Spleen (tissue), 11 donors: ENCODE results near the gene ZNF804A. TPM values are rescaled to one million over a fixed set of nuclear protein-coding genes. Genes with fewer than 3 reads are reported as not detected.
A peak's percentile ranks its signal among the peaks of the same experiment; 100 is the strongest.

ENCODE experiments used
- DNase-seq: peaks from one replicate; pipeline ENCODE4 v3.0.0-alpha.2; 2020
- H3K27ac ChIP-seq, 8 donors: fragments of 200-600 bp; sonication (generic) in 7 of 8; 1 replicate in 4 of 8; 2 replicates in 4 of 8; pipeline versions ENCODE4 v1.5.0 to v1.8.0; 2016 to 2021; ENCODE audit warnings: inconsistent platforms in 4 of 8, mild to moderate bottlenecking in 4 of 8, moderate library complexity in 1 of 8
- H3K27me3 ChIP-seq, 7 donors: fragments of 200-600 bp; sonication (generic) in 6 of 7; replicated peaks in 1 of 7; 1 replicate in 4 of 7; 2 replicates in 3 of 7; pipeline versions ENCODE4 v1.5.0 to v1.8.0; 2016 to 2021; ENCODE audit warnings: inconsistent platforms in 3 of 7, mild to moderate bottlenecking in 1 of 7
- H3K36me3 ChIP-seq, 6 donors: fragments of 200-600 bp; sonication (generic) in 5 of 6; 1 replicate in 4 of 6; 2 replicates in 2 of 6; pipeline versions ENCODE4 v1.5.0 to v1.8.0; 2016 to 2021; ENCODE audit warnings: inconsistent platforms in 2 of 6
- H3K4me1 ChIP-seq, 6 donors: fragments of 200-600 bp; sonication (generic) in 5 of 6; 1 replicate in 3 of 6; 2 replicates in 3 of 6; pipeline versions ENCODE4 v1.5.0 to v1.8.0; 2016 to 2021; ENCODE audit warnings: inconsistent platforms in 3 of 6
- H3K4me3 ChIP-seq, 8 donors: fragments of 200-600 bp; sonication (generic) in 7 of 8; 1 replicate in 4 of 8; 2 replicates in 4 of 8; pipeline versions ENCODE4 v1.5.0 to v1.8.0; 2016 to 2021; ENCODE audit warnings: inconsistent platforms in 4 of 8, mild to moderate bottlenecking in 4 of 8, moderate library complexity in 2 of 8
- H3K9me3 ChIP-seq, 8 donors: fragments of 200-600 bp; sonication (generic) in 7 of 8; 1 replicate in 4 of 8; 2 replicates in 4 of 8; pipeline versions ENCODE4 v1.5.0 to v1.8.0; 2016 to 2021; ENCODE audit warnings: inconsistent platforms in 4 of 8
- CTCF ChIP-seq, 11 experiments: fragments of 200-600 bp in 7 of 11; fragments of 450-650 bp in 4 of 11; sonication (generic) in 4 of 11; IDR thresholded peaks in 8 of 11; conservative IDR thresholded peaks in 3 of 11; 1 replicate in 7 of 11; 2 replicates in 4 of 11; pipeline versions ENCODE4 v1.4.0 to v1.8.0; 2016 to 2021; ENCODE audit warnings: antibody characterized with exemption in 11 of 11, inconsistent platforms in 4 of 11, mild to moderate bottlenecking in 1 of 11
- POLR2A ChIP-seq, 3 donors: fragments of 450-650 bp; IDR thresholded peaks; one replicate each; pipeline ENCODE4 v1.5.1; 2017; ENCODE audit warnings: antibody characterized with exemption in 3 of 3, mild to moderate bottlenecking in 1 of 3
- POLR2AphosphoS5 ChIP-seq, 3 donors: sonication (generic); formaldehyde crosslinking; IDR thresholded peaks; one replicate each; pipeline ENCODE4 v1.5.1; 2017; ENCODE audit warnings: antibody characterized with exemption in 3 of 3
- WGBS, 5 donors: extraction: QIAGEN DNeasy Blood & Tissue Kit in 3 of 5; methylation state at CpG; one replicate each; pipeline versions ENCODE4 v1.1.5 to v1.1.7; 2013 to 2018; 5-methylcytosine and 5-hydroxymethylcytosine counted together
- intact Hi-C: fragments of 100-400 bp; cut with DNase I; formaldehyde crosslinking; loops from one replicate; pipeline ENCODE4 v1.15.0; 2023; ENCODE audit warnings: low total_unique reads
- polyA plus RNA-seq, 3 donors: library from polyadenylated mRNA; stranded (reverse); fragments of 200-250 nt; gene quantifications; one replicate each; pipeline ENCODE4 v1.2.1, GENCODE V29; 2013
- total RNA-seq, 7 donors: library from RNA; depleted of rRNA in 3 of 7; stranded (reverse); fragments of >200 nt in 3 of 7; fragmentation: NEBNext Ultra II Directional in 4 of 7; extraction: Animal tissue kit (Norgen Biotek cat#: 25700) in 4 of 7; gene quantifications; one replicate each; pipeline versions ENCODE4 v1.1.0 to v1.2.1, GENCODE V29; 2016 to 2021
- donor health status: healthy with polysubstance abuse.
- donor health status: DM: no; HTN: no; CAD: no; lungs with moderate emphysema.
- donor health status: DM: no; HTN: no; CAD: no.
- donor health status: Bipolar disorder and iron deficiency.
- donor health status: healthy.
- donor health status: DM: no; HTN: no; CAD: no.
- donor health status: DM: yes; HTN: yes; CAD: no.

The ZNF804A gene
- total and polyA plus RNA-seq, 10 donors = 0.21 to 1.8 (median 0.41) TPM

- no peak for DNase-seq
- Histone ChIP-seq H3K4me3 (no peak overlapping the region), H3K27ac (no peak overlapping the region), H3K9me3 (peaks cover 0 to 12% (median 0%) of the 10 kb centered on the region in 8 donors), H3K27me3 (no peaks in the 10 kb centered on the region), H3K36me3 (no peaks in the 10 kb centered on the region), H3K4me1 (no peaks in the 10 kb centered on the region)
- intact Hi-C loops = no loop called here
- 44 to 72% (median 46%) methylated on average over 3 of the region's 3 CpGs for WGBS, 5 donors
- TF ChIP-seq POLR2AphosphoS5 (IDR thresholded peaks at IDR 0.05) (no peak), POLR2A (IDR thresholded peaks at IDR 0.05) (no peak), CTCF (IDR thresholded peaks at IDR 0.05 in 8 of 11, conservative IDR thresholded peaks at IDR 0.05 in 3 of 11) (no peak)
Measured at GRCh38 chr2:184683911-184684310, 85.6 kb downstream of the ZNF804A start.

- Histone ChIP-seq H3K27ac (no peak overlapping the region), H3K27me3 (no peaks in the 10 kb centered on the region), H3K4me1 (no peaks in the 10 kb centered on the region), H3K9me3 (no peaks in the 10 kb centered on the region), H3K36me3 (no peaks in the 10 kb centered on the region), H3K4me3 (no peak overlapping the region)
- TF ChIP-seq POLR2A (IDR thresholded peaks at IDR 0.05) (no peak), CTCF (IDR thresholded peaks at IDR 0.05 in 8 of 11, conservative IDR thresholded peaks at IDR 0.05 in 3 of 11) (no peak), POLR2AphosphoS5 (IDR thresholded peaks at IDR 0.05) (no peak)
- WGBS, 5 donors = 64 to 87% (median 79%) methylated on average over 6 of the region's 6 CpGs
- intact Hi-C loops = no loop called here
- peak; percentile 54 for DNase-seq
Measured at GRCh38 chr2:184685999-184686841, 87.9 kb downstream of the ZNF804A start.

DNA sequence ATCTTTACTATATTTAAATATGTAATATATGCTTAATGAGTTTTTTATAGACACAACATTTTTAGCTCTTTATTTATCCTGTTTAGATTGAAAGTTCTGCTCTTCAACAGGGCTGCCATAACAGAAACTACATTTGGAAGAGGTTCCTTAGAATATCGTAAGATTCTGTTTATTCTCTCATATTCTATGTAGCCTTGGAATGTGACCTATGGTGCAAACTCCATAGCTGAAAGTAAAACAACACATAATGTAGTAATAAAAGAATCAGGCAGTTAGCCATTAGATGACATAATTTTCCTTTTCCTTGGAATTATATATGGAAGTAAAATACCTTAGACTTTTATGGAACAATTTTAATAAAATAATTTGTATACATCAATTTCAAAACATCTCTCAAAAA is 91.3 kb downstream of the ZNF804A start:
- intact Hi-C loops = no loop called here
- TF ChIP-seq POLR2A (IDR thresholded peaks at IDR 0.05) = no peak
- no peak for TF ChIP-seq POLR2AphosphoS5 (IDR thresholded peaks at IDR 0.05)
- no peak for TF ChIP-seq CTCF (IDR thresholded peaks at IDR 0.05 in 8 of 11, conservative IDR thresholded peaks at IDR 0.05 in 3 of 11)

GRCh38 chr2:184692141-184692734 is 93.9 kb downstream of the ZNF804A start:
- no peaks in the 10 kb centered on the region for H3K27me3 ChIP-seq
- no peaks in the 10 kb centered on the region for H3K9me3 ChIP-seq
- intact Hi-C loops = no loop called here
- no peaks in the 10 kb centered on the region for H3K36me3 ChIP-seq
- no peak overlapping the region for H3K4me3 ChIP-seq
- DNase-seq = no peak
- H3K27ac ChIP-seq = no peak overlapping the region
- no peak for TF ChIP-seq CTCF (IDR thresholded peaks at IDR 0.05 in 8 of 11, conservative IDR thresholded peaks at IDR 0.05 in 3 of 11)
- TF ChIP-seq POLR2A (IDR thresholded peaks at IDR 0.05) = no peak
- no peak for TF ChIP-seq POLR2AphosphoS5 (IDR thresholded peaks at IDR 0.05)
- H3K4me1 ChIP-seq = no peaks in the 10 kb centered on the region
- 58 to 87% (median 75%) methylated on average over 3 of the region's 3 CpGs for WGBS, 5 donors

More for the DNA sequence above, 91.3 kb downstream of the ZNF804A start:
- Histone ChIP-seq H3K36me3 (no peaks in the 10 kb centered on the region), H3K27me3 (no peaks in the 10 kb centered on the region), H3K4me3 (no peak overlapping the region), H3K9me3 (no peaks in the 10 kb centered on the region), H3K4me1 (no peaks in the 10 kb centered on the region), H3K27ac (no peak overlapping the region)
- DNase-seq = no peak
- WGBS, 5 donors = 75 to 93% (median 82%) methylated on average over 1 of the region's 1 CpG
